Measurements from ENCODE around the gene ZNF48. TPM values are rescaled to one million over a fixed set of nuclear protein-coding genes. Genes with fewer than 3 reads are reported as not detected.

Gene ZNF48
- total RNA-seq, 1 experiment from 2014 or later: 24.8 TPM

DNA sequence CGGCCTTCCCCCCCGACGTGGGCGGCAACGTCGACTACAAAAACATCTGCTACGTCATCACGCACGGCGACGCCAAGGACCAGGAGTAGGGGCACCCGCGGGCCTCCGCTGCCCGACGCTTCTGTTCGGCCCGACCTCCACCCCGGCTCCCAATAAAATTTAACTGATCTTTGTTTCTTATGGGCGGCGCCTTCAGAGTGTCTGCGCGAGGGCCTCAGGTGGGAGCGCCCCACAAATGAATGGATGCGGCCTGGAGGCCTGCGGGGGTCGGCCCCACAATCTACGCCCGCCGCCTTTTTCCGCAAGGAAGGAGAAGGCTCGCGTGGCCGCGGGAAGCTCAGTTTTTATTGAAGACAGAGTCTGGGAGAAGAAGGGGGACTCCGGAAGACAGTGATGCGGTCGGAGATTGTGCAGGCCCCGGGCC is 17.4 kb upstream of the ZNF48 start:
- BruUV-seq (replicated peaks): TSS peak; percentile 80
- Mint-ChIP-seq H3K4me3 (ENCODE audit: low read depth, unreplicated experiment) (peak overlapping the region; percentile 99), H3K9me3 (ENCODE audit: low read depth, unreplicated experiment) (no peaks in the 10 kb centered on the region), H3K4me1 (ENCODE audit: low read depth, unreplicated experiment) (peaks cover 24% of the 10 kb centered on the region), H3K36me3 (ENCODE audit: insufficient read depth, unreplicated experiment) (peaks cover 40% of the 10 kb centered on the region), H3K27me3 (ENCODE audit: unreplicated experiment) (no peaks in the 10 kb centered on the region), H3K27ac (ENCODE audit: unreplicated experiment) (peak overlapping the region; percentile 87)
- DNase-seq: peak; percentile 88
- CTCF ChIA-PET: interaction anchor here (0.9 to 1.2 kb wide), 4 partner anchors 8 to 256 kb away, joined by 3 to 7 read pairs (median 4); partner anchors contain the start of genes TBC1D10B and ZNF771
- TF ChIP-seq, protein P1, sequence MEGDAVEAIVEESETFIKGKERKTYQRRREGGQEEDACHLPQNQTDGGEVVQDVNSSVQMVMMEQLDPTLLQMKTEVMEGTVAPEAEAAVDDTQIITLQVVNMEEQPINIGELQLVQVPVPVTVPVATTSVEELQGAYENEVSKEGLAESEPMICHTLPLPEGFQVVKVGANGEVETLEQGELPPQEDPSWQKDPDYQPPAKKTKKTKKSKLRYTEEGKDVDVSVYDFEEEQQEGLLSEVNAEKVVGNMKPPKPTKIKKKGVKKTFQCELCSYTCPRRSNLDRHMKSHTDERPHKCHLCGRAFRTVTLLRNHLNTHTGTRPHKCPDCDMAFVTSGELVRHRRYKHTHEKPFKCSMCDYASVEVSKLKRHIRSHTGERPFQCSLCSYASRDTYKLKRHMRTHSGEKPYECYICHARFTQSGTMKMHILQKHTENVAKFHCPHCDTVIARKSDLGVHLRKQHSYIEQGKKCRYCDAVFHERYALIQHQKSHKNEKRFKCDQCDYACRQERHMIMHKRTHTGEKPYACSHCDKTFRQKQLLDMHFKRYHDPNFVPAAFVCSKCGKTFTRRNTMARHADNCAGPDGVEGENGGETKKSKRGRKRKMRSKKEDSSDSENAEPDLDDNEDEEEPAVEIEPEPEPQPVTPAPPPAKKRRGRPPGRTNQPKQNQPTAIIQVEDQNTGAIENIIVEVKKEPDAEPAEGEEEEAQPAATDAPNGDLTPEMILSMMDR (IDR thresholded peaks at IDR 0.05; ENCODE audit: unreplicated experiment): no peak
- intact Hi-C loops (cut with micrococcal nuclease; ENCODE audit: unreplicated experiment): no loop called here

DNA sequence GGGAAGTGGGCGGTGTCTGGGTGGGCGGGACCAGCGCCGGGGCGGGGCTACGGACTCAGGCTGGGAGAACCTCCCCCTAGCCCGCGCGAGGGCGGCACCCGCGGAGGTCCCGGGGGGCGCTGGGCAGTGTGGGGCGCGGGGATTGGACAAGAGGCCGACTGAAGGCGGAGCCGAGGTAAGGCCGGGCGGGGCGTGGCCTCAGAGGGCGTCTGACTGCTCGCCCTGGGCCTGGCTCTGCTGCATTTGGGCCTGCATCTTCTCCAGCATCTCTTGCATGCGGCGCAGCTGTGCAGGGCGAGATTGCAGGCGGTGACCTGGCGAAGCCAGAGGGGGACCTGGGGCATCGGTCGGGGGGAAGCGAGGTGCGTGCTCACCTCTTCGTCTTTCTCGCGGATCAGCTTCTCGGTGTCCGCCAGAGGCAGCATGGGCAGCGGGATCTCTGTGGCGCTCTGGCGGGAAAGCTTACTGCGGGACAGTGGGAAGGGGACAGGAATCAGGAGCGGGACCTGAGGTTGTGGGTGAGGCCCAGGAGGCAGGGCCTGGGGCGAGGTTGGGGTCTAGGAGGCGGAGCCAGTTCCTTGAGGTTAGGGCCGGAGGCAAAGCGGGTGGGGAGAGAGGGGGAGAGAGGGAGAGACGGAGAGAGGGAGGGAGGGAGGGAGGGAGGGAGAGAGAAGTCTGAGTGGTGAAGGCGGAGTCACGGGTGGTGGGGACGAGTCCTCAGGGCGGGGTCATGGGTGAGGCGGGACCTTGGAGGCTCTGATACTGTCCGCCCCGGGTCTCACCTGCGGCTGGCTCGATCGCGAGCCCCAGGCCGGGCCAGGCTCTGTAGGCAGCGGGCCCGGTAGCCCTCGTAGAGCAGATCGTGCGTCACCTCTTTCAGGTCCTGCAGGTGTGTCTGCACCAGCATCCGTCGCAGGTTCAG is 16.7 kb upstream of the ZNF48 start:
- intact Hi-C loops (cut with micrococcal nuclease; ENCODE audit: unreplicated experiment): no loop called here
- TF ChIP-seq, protein P1 (IDR thresholded peaks at IDR 0.05; ENCODE audit: unreplicated experiment): peak; percentile 9
- H3K27ac Mint-ChIP-seq (ENCODE audit: unreplicated experiment): peak overlapping the region; percentile 87
- H3K27me3 Mint-ChIP-seq (ENCODE audit: unreplicated experiment): no peaks in the 10 kb centered on the region
- CTCF ChIA-PET: interaction anchor here (0.9 to 1.2 kb wide), 4 partner anchors 8 to 256 kb away, joined by 3 to 7 read pairs (median 4); partner anchors contain the start of genes TBC1D10B and ZNF771
- BruUV-seq (replicated peaks): no TSS peak
- no peaks in the 10 kb centered on the region for H3K9me3 Mint-ChIP-seq (ENCODE audit: low read depth, unreplicated experiment)
- H3K4me3 Mint-ChIP-seq (ENCODE audit: low read depth, unreplicated experiment): peak overlapping the region; percentile 99
- H3K4me1 Mint-ChIP-seq (ENCODE audit: low read depth, unreplicated experiment): peaks cover 24% of the 10 kb centered on the region
- H3K36me3 Mint-ChIP-seq (ENCODE audit: insufficient read depth, unreplicated experiment): peaks cover 44% of the 10 kb centered on the region
- DNase-seq: peak; percentile 99

DNA sequence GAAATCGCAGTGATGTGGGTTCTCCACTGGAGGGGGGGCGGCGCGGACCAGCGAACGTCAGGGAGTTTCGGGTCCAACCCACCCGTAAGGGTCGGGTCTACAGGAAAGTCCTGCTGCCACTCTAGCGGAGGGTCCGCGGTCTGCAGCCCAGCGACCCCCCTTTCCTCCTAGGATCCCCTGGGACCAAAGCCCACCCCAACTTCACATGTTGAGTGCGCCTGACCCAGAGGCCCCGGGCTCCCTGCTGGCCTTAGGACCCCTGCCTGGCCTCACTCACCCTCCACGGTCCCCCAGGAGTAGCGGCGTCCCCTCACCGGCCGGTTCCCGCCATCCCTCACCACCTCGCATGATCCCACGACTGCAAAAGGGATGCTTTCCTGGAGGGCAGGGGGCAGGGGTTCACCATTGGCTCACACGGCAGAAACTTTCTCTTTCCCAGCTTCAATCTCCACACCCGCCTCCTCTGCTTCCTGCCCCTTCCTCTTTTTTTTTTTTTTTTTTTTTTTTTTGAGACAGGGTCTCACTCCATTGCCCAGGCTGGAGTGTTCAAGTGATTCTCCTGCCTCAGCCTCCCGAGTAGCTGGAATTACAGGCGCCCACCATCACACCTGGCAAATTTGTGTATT is 15.9 kb upstream of the ZNF48 start:
- intact Hi-C loops (cut with micrococcal nuclease; ENCODE audit: unreplicated experiment): no loop called here
- Mint-ChIP-seq H3K4me1 (ENCODE audit: low read depth, unreplicated experiment) (peaks cover 24% of the 10 kb centered on the region), H3K27ac (ENCODE audit: unreplicated experiment) (peak overlapping the region; percentile 87), H3K9me3 (ENCODE audit: low read depth, unreplicated experiment) (no peaks in the 10 kb centered on the region), H3K27me3 (ENCODE audit: unreplicated experiment) (no peaks in the 10 kb centered on the region), H3K4me3 (ENCODE audit: low read depth, unreplicated experiment) (peak overlapping the region; percentile 99), H3K36me3 (ENCODE audit: insufficient read depth, unreplicated experiment) (peaks cover 44% of the 10 kb centered on the region)
- no TSS peak for BruUV-seq (replicated peaks)
- no peak for DNase-seq
- CTCF ChIA-PET: no interaction called here
- TF ChIP-seq, protein P1 (IDR thresholded peaks at IDR 0.05; ENCODE audit: unreplicated experiment): no peak

DNA sequence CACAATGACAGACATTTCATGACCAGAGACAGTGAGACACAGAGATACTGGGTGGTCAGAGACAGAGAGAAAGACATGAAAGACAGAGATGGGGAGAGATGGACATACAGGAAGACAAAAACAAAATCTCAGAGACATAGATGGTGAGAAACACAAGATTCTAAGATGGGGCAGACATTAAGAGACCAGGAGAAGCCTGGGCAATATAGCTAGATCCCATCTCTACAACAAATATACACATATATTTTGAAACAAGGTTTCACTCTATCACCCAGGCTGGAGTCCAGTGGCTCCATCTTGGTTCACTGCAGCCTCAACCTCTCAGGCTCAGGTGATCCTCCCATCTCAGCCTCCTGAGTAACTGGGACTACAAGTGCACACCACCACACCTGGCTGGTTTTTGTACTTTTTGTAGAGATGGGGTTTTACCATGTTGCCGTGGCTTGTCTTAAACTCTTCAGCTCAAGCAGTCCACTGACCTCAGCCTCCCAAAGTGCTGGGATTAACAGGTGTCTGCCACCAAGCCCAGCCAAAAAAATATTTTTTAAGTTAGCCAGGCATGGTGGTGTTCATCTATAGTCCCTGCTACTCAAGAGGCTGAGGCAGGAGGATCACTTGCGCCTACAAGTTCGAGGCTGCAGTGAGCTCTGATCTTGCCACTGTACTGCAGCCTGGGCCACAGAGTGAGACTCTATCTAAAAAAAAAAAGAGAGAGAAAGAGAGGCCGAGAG is 15.0 kb upstream of the ZNF48 start:
- Mint-ChIP-seq H3K27me3 (ENCODE audit: unreplicated experiment) (no peaks in the 10 kb centered on the region), H3K4me1 (ENCODE audit: low read depth, unreplicated experiment) (peaks cover 24% of the 10 kb centered on the region), H3K27ac (ENCODE audit: unreplicated experiment) (peak overlapping the region; percentile 4), H3K4me3 (ENCODE audit: low read depth, unreplicated experiment) (peak overlapping the region; percentile 99), H3K9me3 (ENCODE audit: low read depth, unreplicated experiment) (no peaks in the 10 kb centered on the region), H3K36me3 (ENCODE audit: insufficient read depth, unreplicated experiment) (peaks cover 44% of the 10 kb centered on the region)
- TF ChIP-seq, protein P1 (IDR thresholded peaks at IDR 0.05; ENCODE audit: unreplicated experiment): no peak
- no peak for DNase-seq
- intact Hi-C loops (cut with micrococcal nuclease; ENCODE audit: unreplicated experiment): no loop called here
- CTCF ChIA-PET: no interaction called here
- TSS peak; percentile 64 for BruUV-seq (replicated peaks)

Measured in Calu3 (cell line).